PC-3 (cell line): Measurements from ENCODE around the gene INAVA.

Experiments
- CTCF ChIP-seq: fragments of 300-600 bp; sonication (generic); conservative IDR thresholded peaks from 2 replicates; pipeline ENCODE4 v1.5.1; 2017; ENCODE audit warnings: antibody characterized with exemption, low read depth, mild to moderate bottlenecking, low read length
- EZH2 ChIP-seq: fragments of 300-600 bp; sonication (generic); IDR thresholded peaks from one replicate; pipeline ENCODE4 v1.6.1; 2017; ENCODE audit warnings: antibody characterized with exemption, mild to moderate bottlenecking, low read length; ENCODE audit not compliant: unreplicated experiment
- EZH2phosphoT487 ChIP-seq: fragments of 300-600 bp; sonication (generic); IDR thresholded peaks from 2 replicates; pipeline ENCODE4 v1.6.1; 2018; ENCODE audit warnings: mild to moderate bottlenecking, antibody characterized with exemption, low read length, borderline replicate concordance

- no peak for TF ChIP-seq CTCF
- no peak for TF ChIP-seq EZH2
- no peak for TF ChIP-seq EZH2phosphoT487
These were observed 24.8 kb upstream of the INAVA start for GRCh38 chr1:200869753-200870391.
